Activated naive CD4-positive, alpha-beta T cell treated with anti-CD3 and anti-CD28 coated beads for 36 hours (primary cell): ENCODE measurements around the gene HIVEP2. TPM values are rescaled to one million over a fixed set of nuclear protein-coding genes. Genes with fewer than 3 reads are reported as not detected.

Experiments
- CTCF ChIA-PET: fragments of 350-600 bp; sonication (Branson Sonifier 250); formaldehyde crosslinking; loops from one replicate; lab custom pipeline; 2021; ENCODE audit warnings: antibody characterized with exemption; lab: Charles Lee
- DNase-seq: peaks from one replicate; pipeline ENCODE4 v3.0.0-alpha.2; 2020
- H3K27ac Mint-ChIP-seq: one replicate; pipeline ENCODE4 v1.8.0; 2021; ENCODE audit warnings: mild to moderate bottlenecking, mixed read lengths
- H3K27me3 Mint-ChIP-seq: one replicate; pipeline ENCODE4 v1.8.0; 2021; ENCODE audit warnings: low read depth, mixed read lengths
- H3K36me3 Mint-ChIP-seq: one replicate; pipeline ENCODE4 v1.8.0; 2021; ENCODE audit warnings: low read depth, mixed read lengths
- H3K4me1 Mint-ChIP-seq: one replicate; pipeline ENCODE4 v1.8.0; 2021; ENCODE audit warnings: low read depth, mixed read lengths
- H3K4me3 Mint-ChIP-seq: one replicate; pipeline ENCODE4 v1.8.0; 2021; ENCODE audit warnings: mild to moderate bottlenecking, moderate library complexity, mixed read lengths
- H3K9me3 Mint-ChIP-seq: one replicate; pipeline ENCODE4 v1.8.0; 2021; ENCODE audit warnings: mixed read lengths
- intact Hi-C: fragments of 100-400 bp; cut with micrococcal nuclease; formaldehyde crosslinking; loops from one replicate; pipeline ENCODE4 v1.15.1; 2023
- total RNA-seq, 2 experiments: library from RNA; stranded (reverse); gene quantifications; one replicate each; pipeline ENCODE4 v1.2.3, GENCODE V29; 2021

Gene HIVEP2
- total RNA-seq, 2 experiments from 2014 or later: 22.0 to 24.1 TPM

DNA sequence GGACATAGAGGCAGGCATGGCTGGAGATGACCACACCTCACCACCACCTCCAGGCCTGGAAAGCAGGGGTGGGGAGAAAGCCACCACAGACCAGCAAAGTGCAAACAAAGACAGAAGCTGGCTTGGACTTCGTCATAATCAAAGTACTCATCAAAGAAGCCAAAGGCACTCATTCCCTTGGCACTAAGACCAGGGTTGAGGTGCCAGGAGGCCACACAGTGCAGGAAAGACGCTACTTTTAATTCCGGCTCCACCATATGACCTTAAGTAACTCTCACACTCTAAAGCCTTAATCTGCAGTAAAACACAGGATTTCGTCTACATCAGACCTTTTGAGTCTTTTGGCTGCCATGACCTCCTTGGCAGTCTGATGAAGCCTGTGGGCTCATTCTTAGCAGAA, 123.1 kb downstream of the HIVEP2 start:
- intact Hi-C loops: loop anchor here (1.0 to 5.0 kb wide), 9 partner anchors 11 to 315 kb away; partner anchors contain the start of gene HIVEP2
- Mint-ChIP-seq H3K27me3 (no peaks in the 10 kb centered on the region), H3K4me1 (peaks cover 80% of the 10 kb centered on the region), H3K4me3 (no peak overlapping the region), H3K9me3 (no peaks in the 10 kb centered on the region), H3K27ac (peak overlapping the region; percentile 66), H3K36me3 (peaks cover 16% of the 10 kb centered on the region)
- DNase-seq: no peak
- CTCF ChIA-PET: interaction anchor here (1.3 kb wide), 1 partner anchor 128 kb away, joined by 6 read pairs; no protein-coding TSS in a partner anchor

DNA sequence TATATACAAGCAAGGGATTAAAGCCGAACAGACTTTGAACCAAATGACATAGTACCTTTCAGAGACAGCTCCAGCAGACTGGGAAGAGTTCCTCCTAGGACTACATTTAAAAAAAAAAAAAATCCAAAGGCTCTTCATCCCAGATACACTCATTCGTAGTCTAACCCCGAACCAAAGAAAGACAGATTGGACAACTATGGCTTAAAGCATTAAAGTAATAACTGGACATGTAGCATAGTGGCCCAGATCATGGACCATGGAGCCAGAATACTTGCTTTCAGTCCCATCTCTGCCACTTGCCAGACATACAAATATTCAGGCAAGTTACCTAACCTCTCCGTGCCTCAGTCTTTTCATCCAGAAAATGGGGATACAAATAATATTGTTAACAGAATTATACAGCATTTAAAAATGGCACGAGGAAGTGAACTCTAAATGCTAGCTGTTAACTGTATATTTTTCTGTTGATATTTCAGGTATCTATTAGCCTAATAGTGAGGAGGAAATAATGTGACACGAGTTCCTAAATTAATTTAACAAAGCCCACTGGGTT, 123.7 kb downstream of the HIVEP2 start:
- CTCF ChIA-PET: interaction anchor here (0.6 to 1.5 kb wide), 7 partner anchors 22 to 271 kb away, joined by 3 to 6 read pairs (median 3); no protein-coding TSS in a partner anchor
- H3K36me3 Mint-ChIP-seq: peaks cover 21% of the 10 kb centered on the region
- no peak overlapping the region for H3K4me3 Mint-ChIP-seq
- no peaks in the 10 kb centered on the region for H3K9me3 Mint-ChIP-seq
- peaks cover 79% of the 10 kb centered on the region for H3K4me1 Mint-ChIP-seq
- intact Hi-C loops: loop anchor here (5.0 kb wide), 1 partner anchor 316 kb away; no protein-coding TSS in a partner anchor
- DNase-seq: no peak
- peak overlapping the region; percentile 94 for H3K27ac Mint-ChIP-seq
- H3K27me3 Mint-ChIP-seq: no peaks in the 10 kb centered on the region

DNA sequence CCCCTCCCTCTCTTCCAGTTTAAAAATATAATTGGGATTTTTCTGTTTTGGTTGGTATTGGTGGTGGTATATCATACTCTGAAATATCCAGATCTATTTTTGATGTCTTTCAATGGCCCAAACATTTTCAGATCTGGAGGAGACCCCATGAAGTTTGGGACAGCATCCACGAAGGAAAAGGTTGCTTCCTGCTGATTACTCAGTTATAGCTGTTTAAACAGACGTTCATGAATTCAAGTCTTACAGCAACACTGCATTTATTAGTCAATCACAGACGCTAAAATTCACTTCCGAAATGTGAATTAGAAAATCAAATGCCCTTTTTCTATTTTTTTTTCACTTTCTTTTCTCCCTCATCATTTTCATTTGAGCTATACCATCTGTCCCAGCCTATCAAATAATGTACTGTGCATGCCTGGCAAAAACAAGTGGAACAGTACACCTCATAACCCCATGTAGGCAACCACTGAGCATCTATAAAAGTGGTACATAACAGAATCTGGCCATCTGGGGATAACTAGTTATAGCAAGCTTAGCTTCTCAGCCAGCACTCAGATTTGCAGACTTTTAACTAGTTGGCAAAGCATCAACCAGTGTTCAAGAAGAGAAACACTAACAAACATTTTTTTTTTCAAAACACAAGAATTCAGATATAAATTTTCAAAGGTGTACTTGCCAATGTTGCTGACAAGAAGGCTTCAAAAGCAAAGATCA, 124.5 kb downstream of the HIVEP2 start:
- intact Hi-C loops: loop anchor here (1.0 to 5.0 kb wide), 2 partner anchors 65 to 317 kb away; no protein-coding TSS in a partner anchor
- Mint-ChIP-seq H3K4me1 (peaks cover 83% of the 10 kb centered on the region), H3K9me3 (no peaks in the 10 kb centered on the region), H3K27me3 (no peaks in the 10 kb centered on the region), H3K27ac (peak overlapping the region; percentile 94), H3K36me3 (peaks cover 21% of the 10 kb centered on the region), H3K4me3 (peak overlapping the region; percentile 79)
- CTCF ChIA-PET: interaction anchor here (0.6 to 2.3 kb wide), 11 partner anchors 15 to 272 kb away, joined by 3 to 11 read pairs (median 3); no protein-coding TSS in a partner anchor
- DNase-seq: no peak

DNA sequence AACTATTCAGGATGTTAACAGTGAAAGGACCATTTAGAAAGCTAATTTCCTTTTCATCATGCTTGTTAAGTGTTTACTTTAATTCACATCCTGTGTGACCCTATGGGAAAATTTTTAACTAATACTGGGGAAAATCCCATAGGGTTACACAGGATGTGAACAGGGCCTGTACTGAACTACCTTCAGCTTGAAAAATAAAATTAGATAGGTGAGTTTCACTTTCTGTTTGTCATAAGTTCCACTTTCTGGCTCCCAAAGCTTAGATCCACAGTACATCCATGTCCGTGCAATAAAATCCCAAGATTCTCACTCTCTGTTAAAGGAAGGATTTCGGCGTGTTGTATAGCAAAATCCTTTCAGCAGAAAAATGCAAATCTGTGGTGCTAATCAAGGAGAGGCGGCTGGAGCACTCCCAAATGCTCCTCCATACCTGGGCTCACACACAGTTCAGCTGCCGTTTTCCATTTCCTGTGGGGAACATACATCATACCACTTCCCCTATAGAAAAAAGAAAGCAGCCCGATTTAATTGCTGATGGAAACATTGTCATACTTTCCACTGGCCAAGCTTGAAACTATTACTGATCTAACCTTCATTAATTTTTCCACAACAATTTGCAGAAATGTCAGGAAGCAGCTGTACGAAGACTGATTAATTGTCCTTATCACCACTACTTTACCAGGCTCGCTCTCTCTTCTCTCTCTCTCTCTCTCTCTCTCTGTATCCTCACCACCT, 125.2 kb downstream of the HIVEP2 start:
- intact Hi-C loops: loop anchor here (1.0 to 5.0 kb wide), 6 partner anchors 8 to 318 kb away; no protein-coding TSS in a partner anchor
- CTCF ChIA-PET: interaction anchor here (0.5 to 2.3 kb wide), 15 partner anchors 10 to 186 kb away, joined by 3 to 11 read pairs (median 4); no protein-coding TSS in a partner anchor

DNA sequence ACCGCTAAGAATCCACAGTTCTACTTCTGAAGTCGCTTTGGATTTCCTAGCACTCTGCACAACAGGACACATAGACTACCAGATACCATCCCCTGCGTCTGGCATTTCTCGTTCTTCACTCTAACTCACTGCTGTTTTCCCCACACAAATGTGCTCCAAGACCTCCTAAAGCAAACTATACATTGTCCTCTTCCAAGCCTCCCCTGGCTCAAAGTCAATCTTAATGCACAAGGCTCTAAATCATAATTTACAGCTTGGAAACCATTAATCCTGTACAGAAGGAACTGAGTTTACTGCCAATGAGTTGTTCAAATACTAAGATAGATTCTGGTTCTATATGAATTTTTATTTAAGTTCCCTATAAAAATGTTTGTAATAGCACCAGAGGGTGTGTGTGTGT, 128.5 kb downstream of the HIVEP2 start:
- CTCF ChIA-PET: interaction anchor here (1.1 to 3.1 kb wide), 3 partner anchors 11 to 124 kb away, joined by 3 to 8 read pairs (median 4); no protein-coding TSS in a partner anchor
- H3K27me3 Mint-ChIP-seq: no peaks in the 10 kb centered on the region
- peaks cover 20% of the 10 kb centered on the region for H3K36me3 Mint-ChIP-seq
- intact Hi-C loops: no loop called here
- no peaks in the 10 kb centered on the region for H3K9me3 Mint-ChIP-seq
- H3K4me3 Mint-ChIP-seq: no peak overlapping the region
- H3K4me1 Mint-ChIP-seq: peaks cover 87% of the 10 kb centered on the region
- H3K27ac Mint-ChIP-seq: peak overlapping the region; percentile 5
- no peak for DNase-seq

More for the DNA sequence above, 125.2 kb downstream of the HIVEP2 start:
- peaks cover 26% of the 10 kb centered on the region for H3K36me3 Mint-ChIP-seq
- peak overlapping the region; percentile 94 for H3K27ac Mint-ChIP-seq
- H3K9me3 Mint-ChIP-seq: no peaks in the 10 kb centered on the region
- H3K4me3 Mint-ChIP-seq: peak overlapping the region; percentile 79
- peak; percentile 65 for DNase-seq
- H3K27me3 Mint-ChIP-seq: no peaks in the 10 kb centered on the region
- H3K4me1 Mint-ChIP-seq: peaks cover 83% of the 10 kb centered on the region

DNA sequence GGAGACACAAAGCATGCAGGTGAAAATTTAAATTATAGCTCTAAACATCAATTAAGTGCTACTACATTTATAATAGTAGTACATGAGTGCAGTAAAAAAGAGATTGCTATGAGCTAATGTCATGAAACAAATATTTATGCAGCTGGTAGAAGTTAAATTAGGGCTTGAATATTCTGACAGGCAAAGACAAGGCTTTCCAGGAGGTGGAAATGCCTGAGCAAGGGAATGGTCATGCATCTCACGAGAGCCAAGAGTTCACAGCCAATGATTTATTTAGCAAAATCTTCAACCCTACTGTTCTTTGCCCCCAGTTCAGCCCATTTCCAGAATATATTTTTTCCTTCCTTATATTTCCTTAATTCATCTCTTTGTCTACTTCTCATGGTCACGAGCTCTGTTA, 128.9 kb downstream of the HIVEP2 start:
- intact Hi-C loops: no loop called here
- Mint-ChIP-seq H3K4me3 (no peak overlapping the region), H3K27ac (no peak overlapping the region), H3K36me3 (peaks cover 20% of the 10 kb centered on the region), H3K9me3 (no peaks in the 10 kb centered on the region), H3K4me1 (peaks cover 87% of the 10 kb centered on the region), H3K27me3 (no peaks in the 10 kb centered on the region)
- CTCF ChIA-PET: interaction anchor here (1.1 to 3.1 kb wide), 3 partner anchors 11 to 124 kb away, joined by 3 to 8 read pairs (median 4); no protein-coding TSS in a partner anchor
- no peak for DNase-seq

DNA sequence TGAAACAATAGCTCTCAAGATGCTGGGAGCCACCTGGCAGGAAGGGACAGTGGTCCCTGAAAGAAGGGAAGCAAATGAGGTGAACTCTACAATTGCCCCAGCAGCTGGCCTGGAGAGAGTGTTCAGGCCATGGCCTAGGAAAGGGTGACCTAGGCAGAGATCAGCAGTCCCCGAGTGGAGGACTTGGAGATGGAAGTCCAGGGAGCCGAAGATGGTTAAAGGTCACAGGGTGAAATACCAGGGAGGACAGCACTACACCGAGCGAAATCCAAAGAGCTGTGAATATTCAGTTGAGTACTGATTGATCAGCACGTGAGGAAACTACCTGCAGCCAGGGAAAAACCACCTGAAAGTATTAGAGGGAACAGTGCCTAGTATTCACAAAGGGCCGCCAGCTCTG, 133.1 kb downstream of the HIVEP2 start:
- H3K27me3 Mint-ChIP-seq: no peaks in the 10 kb centered on the region
- CTCF ChIA-PET: interaction anchor here (0.6 to 1.3 kb wide), 2 partner anchors 64 to 1335 kb away, joined by 3 to 5 read pairs; no protein-coding TSS in a partner anchor
- no peaks in the 10 kb centered on the region for H3K9me3 Mint-ChIP-seq
- H3K4me1 Mint-ChIP-seq: peaks cover 82% of the 10 kb centered on the region
- no peak for DNase-seq
- intact Hi-C loops: loop anchor here (1.0 kb wide), 1 partner anchor 7 kb away; no protein-coding TSS in a partner anchor
- no peak overlapping the region for H3K4me3 Mint-ChIP-seq
- peaks cover 31% of the 10 kb centered on the region for H3K36me3 Mint-ChIP-seq
- peak overlapping the region; percentile 73 for H3K27ac Mint-ChIP-seq

DNA sequence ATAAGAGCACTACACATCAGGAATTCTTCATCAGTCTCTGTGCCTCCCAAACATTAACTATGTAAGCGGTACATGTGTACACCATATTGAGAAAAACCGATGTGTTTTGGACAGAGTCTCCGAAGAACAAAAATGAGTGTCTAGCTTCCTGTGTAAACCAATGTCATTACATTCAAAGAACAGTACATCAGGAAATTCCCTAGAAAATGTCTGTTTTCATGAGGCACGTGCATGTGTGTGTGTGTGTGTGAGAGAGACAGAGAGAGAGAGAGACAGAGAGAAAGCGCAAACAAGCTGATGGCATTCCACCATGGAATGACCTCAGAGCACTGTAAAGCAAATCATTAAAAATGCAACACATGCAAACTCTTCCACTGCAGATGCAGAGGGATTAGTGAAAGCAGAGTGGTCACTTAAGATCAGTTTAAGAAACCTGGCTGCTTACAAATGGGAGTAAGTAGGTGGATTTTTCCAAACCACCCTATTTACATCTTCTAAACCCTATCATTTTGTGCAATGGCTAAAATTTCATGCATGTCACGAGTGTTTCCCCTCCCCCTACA, 133.9 kb downstream of the HIVEP2 start:
- CTCF ChIA-PET: interaction anchor here (0.6 to 1.3 kb wide), 5 partner anchors 25 to 1336 kb away, joined by 3 to 5 read pairs (median 3); no protein-coding TSS in a partner anchor
- intact Hi-C loops: loop anchor here (1.0 kb wide), 1 partner anchor 8 kb away; no protein-coding TSS in a partner anchor
- Mint-ChIP-seq H3K4me1 (peaks cover 83% of the 10 kb centered on the region), H3K27ac (peak overlapping the region; percentile 73), H3K27me3 (no peaks in the 10 kb centered on the region), H3K9me3 (no peaks in the 10 kb centered on the region), H3K36me3 (peaks cover 28% of the 10 kb centered on the region), H3K4me3 (peak overlapping the region; percentile 10)
- peak; percentile 56 for DNase-seq

DNA sequence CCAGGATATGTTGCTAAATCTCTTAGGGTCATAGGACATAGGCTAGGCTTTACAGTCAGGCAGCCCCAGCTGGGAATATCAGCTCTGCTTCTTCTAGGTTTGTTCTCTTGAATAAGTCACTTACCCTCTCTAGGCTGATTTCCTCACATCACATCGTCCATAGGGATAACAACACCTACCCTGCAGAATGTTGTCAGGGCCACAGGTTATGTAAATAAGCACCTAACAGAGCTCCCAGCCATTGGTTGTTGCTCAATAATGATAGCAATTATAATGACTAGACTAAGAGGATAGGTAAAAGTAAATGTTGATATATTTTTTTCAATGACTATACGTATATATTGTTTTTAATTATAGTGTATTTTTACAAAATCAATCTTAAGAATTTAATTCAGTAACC, 135.0 kb downstream of the HIVEP2 start:
- peak overlapping the region; percentile 6 for H3K27ac Mint-ChIP-seq
- H3K27me3 Mint-ChIP-seq: no peaks in the 10 kb centered on the region
- intact Hi-C loops: no loop called here
- no peak for DNase-seq
- CTCF ChIA-PET: interaction anchor here (0.6 kb wide), 1 partner anchor 602 kb away, joined by 3 read pairs; no protein-coding TSS in a partner anchor
- H3K4me3 Mint-ChIP-seq: no peak overlapping the region
- H3K9me3 Mint-ChIP-seq: no peaks in the 10 kb centered on the region
- H3K4me1 Mint-ChIP-seq: peaks cover 87% of the 10 kb centered on the region
- peaks cover 24% of the 10 kb centered on the region for H3K36me3 Mint-ChIP-seq

DNA sequence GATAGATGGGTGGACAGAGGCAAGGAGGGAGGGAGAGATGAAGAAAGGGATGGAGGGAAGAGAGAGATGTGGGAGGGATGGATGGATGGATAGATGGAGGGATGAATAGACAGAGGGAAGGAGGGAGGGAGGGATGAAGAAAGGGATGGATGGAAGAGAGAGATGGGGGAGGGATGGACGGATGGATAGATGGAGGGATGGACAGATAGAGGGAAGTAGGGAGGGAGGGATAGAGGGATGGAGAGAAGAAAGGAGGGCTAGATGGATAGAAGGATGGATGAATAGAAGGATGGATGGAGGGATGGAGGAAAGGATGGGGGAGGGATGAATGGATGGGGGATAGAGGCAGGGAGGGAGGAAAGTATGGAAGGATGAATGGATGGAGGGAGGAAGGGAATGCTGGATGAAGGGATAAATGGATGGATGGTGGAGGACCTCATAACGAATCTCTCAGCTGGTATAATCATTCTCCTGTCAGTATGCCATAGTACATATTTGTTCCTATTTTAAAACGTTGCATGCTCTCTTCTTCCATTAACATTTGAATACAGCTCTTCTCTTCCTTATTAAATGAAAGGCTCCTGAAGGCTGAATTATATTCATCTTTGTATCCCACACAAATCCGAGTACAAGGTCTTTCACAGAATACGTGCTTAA, 136.4 kb downstream of the HIVEP2 start:
- H3K27ac Mint-ChIP-seq: peak overlapping the region; percentile 56

DNA sequence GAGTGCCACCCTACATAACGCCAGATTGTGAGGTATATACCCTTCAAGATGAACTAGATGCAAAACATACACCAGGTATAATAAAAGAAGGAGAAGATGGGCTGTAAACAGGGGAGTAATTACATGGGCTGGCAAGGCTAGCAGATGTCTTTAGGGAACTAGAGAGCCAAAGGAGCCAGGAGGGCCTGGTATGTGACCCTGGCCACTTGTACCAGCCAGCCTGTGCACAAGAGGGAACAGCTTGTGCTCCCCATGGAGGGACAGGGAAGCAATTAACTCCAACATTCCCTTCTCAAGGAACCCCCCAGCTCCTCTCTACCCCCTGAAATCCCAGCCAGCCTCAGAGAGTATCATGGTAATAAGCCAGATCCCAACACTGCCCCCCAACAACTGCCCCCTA, 139.9 kb downstream of the HIVEP2 start:
- H3K4me1 Mint-ChIP-seq: peaks cover 93% of the 10 kb centered on the region
- DNase-seq: no peak
- peak overlapping the region; percentile 68 for H3K27ac Mint-ChIP-seq
- H3K36me3 Mint-ChIP-seq: peaks cover 24% of the 10 kb centered on the region
- no peaks in the 10 kb centered on the region for H3K9me3 Mint-ChIP-seq
- H3K4me3 Mint-ChIP-seq: no peak overlapping the region
- no peaks in the 10 kb centered on the region for H3K27me3 Mint-ChIP-seq
- intact Hi-C loops: no loop called here
- CTCF ChIA-PET: interaction anchor here (0.8 to 2.0 kb wide), 3 partner anchors 12 to 50 kb away, joined by 3 to 8 read pairs (median 3); no protein-coding TSS in a partner anchor

More for the DNA sequence above, 136.4 kb downstream of the HIVEP2 start:
- H3K4me3 Mint-ChIP-seq: no peak overlapping the region
- peaks cover 87% of the 10 kb centered on the region for H3K4me1 Mint-ChIP-seq
- intact Hi-C loops: no loop called here
- H3K27me3 Mint-ChIP-seq: no peaks in the 10 kb centered on the region
- no peaks in the 10 kb centered on the region for H3K9me3 Mint-ChIP-seq
- CTCF ChIA-PET: interaction anchor here (0.5 kb wide), 1 partner anchor 35 kb away, joined by 3 read pairs; no protein-coding TSS in a partner anchor
- no peak for DNase-seq
- H3K36me3 Mint-ChIP-seq: peaks cover 18% of the 10 kb centered on the region
